Measurements from ENCODE around the gene LHFPL3.

LHFPL3 gene

DNA sequence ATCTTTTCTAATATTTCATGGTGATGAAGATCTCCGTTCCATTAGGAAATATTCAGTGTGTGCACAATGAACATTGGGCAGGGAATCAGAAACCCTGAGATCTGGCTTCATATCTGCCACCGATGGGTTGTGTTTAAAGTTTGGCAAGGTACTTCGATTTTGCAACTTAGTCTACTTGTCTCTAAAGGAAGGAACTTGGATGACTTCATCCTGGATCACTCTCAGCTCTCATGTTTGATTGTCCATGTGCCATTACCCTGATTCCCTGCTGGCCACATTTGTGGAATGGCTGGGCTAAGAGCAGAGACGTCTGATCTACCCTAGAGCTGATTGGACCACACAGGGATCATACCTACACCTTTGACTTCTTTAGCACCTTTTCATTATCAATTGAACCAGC lies 508.6 kb downstream of the LHFPL3 start:
- Histone ChIP-seq H3F3A (ENCODE audit: insufficient read depth, low read length) (no peaks in the 10 kb centered on the region), H3K27ac (ENCODE audit: low read length) (no peak overlapping the region), H3K9me3 (replicated peaks; ENCODE audit: insufficient read depth, low read length) (no peaks in the 10 kb centered on the region), H3K27me3 (replicated peaks; ENCODE audit: insufficient read depth, low read length) (no peaks in the 10 kb centered on the region), H3K9ac (ENCODE audit: low read length) (no peak overlapping the region), H3K4me1 (ENCODE audit: low read length) (peaks cover 1% of the 10 kb centered on the region; the same call in 1 of the 2 replicates), H3K79me2 (ENCODE audit: low read length) (no peaks in the 10 kb centered on the region), H3K9me2 (replicated peaks; ENCODE audit: insufficient read depth, low read length) (no peaks in the 10 kb centered on the region), H2AFZ (ENCODE audit: low read length) (no peak overlapping the region), H4K20me1 (ENCODE audit: insufficient read depth, low read length) (no peaks in the 10 kb centered on the region), H3K36me3 (replicated peaks; ENCODE audit: insufficient read depth, low read length) (no peaks in the 10 kb centered on the region), H3K4me3 (ENCODE audit: low read length) (no peak overlapping the region), H3K4me2 (ENCODE audit: low read depth, low read length) (no peak overlapping the region)
- no peak for TF ChIP-seq EZH2phosphoT487 (IDR thresholded peaks at IDR 0.05; ENCODE audit: low read length)
- TF ChIP-seq EZH2 (optimal IDR thresholded peaks at IDR 0.05; ENCODE audit: low read depth, low read length), result no peak
- TF ChIP-seq, protein P1, sequence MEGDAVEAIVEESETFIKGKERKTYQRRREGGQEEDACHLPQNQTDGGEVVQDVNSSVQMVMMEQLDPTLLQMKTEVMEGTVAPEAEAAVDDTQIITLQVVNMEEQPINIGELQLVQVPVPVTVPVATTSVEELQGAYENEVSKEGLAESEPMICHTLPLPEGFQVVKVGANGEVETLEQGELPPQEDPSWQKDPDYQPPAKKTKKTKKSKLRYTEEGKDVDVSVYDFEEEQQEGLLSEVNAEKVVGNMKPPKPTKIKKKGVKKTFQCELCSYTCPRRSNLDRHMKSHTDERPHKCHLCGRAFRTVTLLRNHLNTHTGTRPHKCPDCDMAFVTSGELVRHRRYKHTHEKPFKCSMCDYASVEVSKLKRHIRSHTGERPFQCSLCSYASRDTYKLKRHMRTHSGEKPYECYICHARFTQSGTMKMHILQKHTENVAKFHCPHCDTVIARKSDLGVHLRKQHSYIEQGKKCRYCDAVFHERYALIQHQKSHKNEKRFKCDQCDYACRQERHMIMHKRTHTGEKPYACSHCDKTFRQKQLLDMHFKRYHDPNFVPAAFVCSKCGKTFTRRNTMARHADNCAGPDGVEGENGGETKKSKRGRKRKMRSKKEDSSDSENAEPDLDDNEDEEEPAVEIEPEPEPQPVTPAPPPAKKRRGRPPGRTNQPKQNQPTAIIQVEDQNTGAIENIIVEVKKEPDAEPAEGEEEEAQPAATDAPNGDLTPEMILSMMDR (IDR thresholded peaks at IDR 0.05; ENCODE audit: low read length), result no peak
- DNase-seq, result no peak

DNA sequence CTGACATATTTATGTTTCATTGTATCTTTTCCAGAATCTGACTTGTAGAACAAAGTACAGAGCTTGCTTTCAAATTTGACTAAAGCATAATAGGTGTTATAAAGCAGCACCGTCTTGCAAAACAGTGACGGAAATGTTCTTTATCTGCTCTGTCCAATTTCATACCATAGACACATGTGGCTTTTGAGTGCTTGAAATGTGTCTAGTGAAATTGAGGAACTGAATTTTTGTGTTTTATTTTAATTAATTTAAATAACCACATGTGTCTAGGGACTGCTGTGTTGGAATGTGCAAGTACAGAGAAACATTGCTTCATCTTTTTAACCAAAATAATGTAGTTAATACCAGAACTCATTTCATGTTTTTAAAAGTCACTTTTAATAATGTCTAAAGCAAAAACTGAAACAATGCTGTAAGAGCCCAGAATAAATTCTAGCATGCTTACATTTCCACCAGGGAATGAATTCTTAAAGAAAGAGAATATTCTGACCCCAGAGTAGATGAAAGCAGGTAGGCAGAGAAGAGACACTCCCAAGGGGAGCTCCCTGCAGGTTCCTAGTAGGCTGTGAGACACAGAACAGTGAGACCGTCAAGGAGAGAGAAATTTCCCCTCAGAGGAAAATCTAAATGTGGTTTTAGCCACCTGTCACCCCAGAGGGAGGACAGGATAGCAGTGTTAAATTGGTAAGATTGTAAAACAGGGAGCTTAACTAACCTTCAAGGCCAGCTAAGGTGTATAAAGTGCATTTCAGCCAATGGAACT lies 510.3 kb downstream of the LHFPL3 start:
- Histone ChIP-seq H3K27ac (ENCODE audit: low read length) (no peak overlapping the region), H3K79me2 (ENCODE audit: low read length) (no peaks in the 10 kb centered on the region), H3K4me1 (ENCODE audit: low read length) (no peaks in the 10 kb centered on the region)

DNA sequence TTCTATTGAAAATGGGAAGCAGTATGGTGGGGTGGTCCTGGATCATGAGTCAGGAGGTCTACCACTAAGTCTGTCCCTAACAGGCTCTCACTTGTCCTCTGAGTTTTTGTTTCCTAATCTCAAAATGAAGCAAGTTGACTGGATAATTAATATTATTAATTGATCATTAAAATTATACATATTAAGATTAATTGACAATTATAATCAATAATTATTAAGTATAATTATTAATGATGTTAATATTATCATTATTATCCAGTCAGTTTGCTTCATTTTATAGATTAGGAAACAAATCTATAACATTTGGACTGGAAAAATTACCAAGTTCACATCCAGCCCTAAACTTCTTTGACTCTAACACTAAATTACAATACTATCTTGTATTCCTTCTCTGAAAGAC lies 511.4 kb downstream of the LHFPL3 start:
- H3K4me2 ChIP-seq (ENCODE audit: low read depth, low read length), result no peak overlapping the region
- no peaks in the 10 kb centered on the region for H3K4me1 ChIP-seq (ENCODE audit: low read length)

More for the DNA sequence above, 510.3 kb downstream of the LHFPL3 start:
- Histone ChIP-seq H3K9me2 (replicated peaks; ENCODE audit: insufficient read depth, low read length) (no peaks in the 10 kb centered on the region), H4K20me1 (ENCODE audit: insufficient read depth, low read length) (no peaks in the 10 kb centered on the region), H3K36me3 (replicated peaks; ENCODE audit: insufficient read depth, low read length) (no peaks in the 10 kb centered on the region), H2AFZ (ENCODE audit: low read length) (no peak overlapping the region), H3K9ac (ENCODE audit: low read length) (no peak overlapping the region), H3K9me3 (replicated peaks; ENCODE audit: insufficient read depth, low read length) (no peaks in the 10 kb centered on the region), H3K27me3 (replicated peaks; ENCODE audit: insufficient read depth, low read length) (no peaks in the 10 kb centered on the region), H3F3A (ENCODE audit: insufficient read depth, low read length) (no peaks in the 10 kb centered on the region), H3K4me2 (ENCODE audit: low read depth, low read length) (no peak overlapping the region), H3K4me3 (ENCODE audit: low read length) (no peak overlapping the region)
- no peak for TF ChIP-seq EZH2phosphoT487 (IDR thresholded peaks at IDR 0.05; ENCODE audit: low read length)
- TF ChIP-seq EZH2 (optimal IDR thresholded peaks at IDR 0.05; ENCODE audit: low read depth, low read length), result no peak
- TF ChIP-seq, protein P1 (IDR thresholded peaks at IDR 0.05; ENCODE audit: low read length), result no peak
- DNase-seq, result no peak

More for the DNA sequence above, 511.4 kb downstream of the LHFPL3 start:
- Histone ChIP-seq H4K20me1 (ENCODE audit: insufficient read depth, low read length) (no peaks in the 10 kb centered on the region), H3K27ac (ENCODE audit: low read length) (no peak overlapping the region), H3K9ac (ENCODE audit: low read length) (no peak overlapping the region), H3K9me3 (replicated peaks; ENCODE audit: insufficient read depth, low read length) (no peaks in the 10 kb centered on the region), H3K36me3 (replicated peaks; ENCODE audit: insufficient read depth, low read length) (no peaks in the 10 kb centered on the region), H3F3A (ENCODE audit: insufficient read depth, low read length) (no peaks in the 10 kb centered on the region), H2AFZ (ENCODE audit: low read length) (no peak overlapping the region), H3K4me3 (ENCODE audit: low read length) (no peak overlapping the region), H3K9me2 (replicated peaks; ENCODE audit: insufficient read depth, low read length) (no peaks in the 10 kb centered on the region), H3K27me3 (replicated peaks; ENCODE audit: insufficient read depth, low read length) (no peaks in the 10 kb centered on the region), H3K79me2 (ENCODE audit: low read length) (no peaks in the 10 kb centered on the region)
- TF ChIP-seq, protein P1 (IDR thresholded peaks at IDR 0.05; ENCODE audit: low read length), result no peak
- TF ChIP-seq EZH2phosphoT487 (IDR thresholded peaks at IDR 0.05; ENCODE audit: low read length) (no peak), EZH2 (optimal IDR thresholded peaks at IDR 0.05; ENCODE audit: low read depth, low read length) (no peak)
- DNase-seq, result no peak
